Ishikawa (cell line): ENCODE data around the gene ATG16L2.

Experiments used
- CEBPB ChIP-seq: IDR thresholded peaks from 2 replicates; pipeline ENCODE4 v1.6.1; 2012
- NFIC ChIP-seq: IDR thresholded peaks from 2 replicates; pipeline ENCODE4 v1.6.1; 2012

DNA sequence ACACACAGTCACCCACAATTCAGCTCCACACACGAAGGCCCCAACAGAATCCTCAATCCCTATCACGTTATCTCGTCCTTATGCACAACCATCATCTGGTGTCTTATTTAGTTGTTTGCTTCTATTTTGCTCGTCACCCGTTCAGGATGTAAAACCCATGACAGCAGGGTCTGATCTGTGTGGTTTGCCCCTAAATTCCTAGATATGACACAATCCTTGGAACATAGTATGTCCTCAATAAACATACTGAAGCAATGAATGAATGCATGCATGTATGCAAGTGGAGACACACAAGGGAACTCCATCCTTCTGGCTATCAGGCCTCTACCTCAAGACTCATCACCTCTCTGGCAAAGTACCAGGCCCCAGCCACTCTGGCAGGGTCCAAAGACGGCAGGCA lies 40.5 kb upstream of the ATG16L2 start:
- TF ChIP-seq NFIC (no peak), CEBPB (no peak)
